Effector memory CD8-positive, alpha-beta T cell (primary cell): ENCODE measurements around the gene MT1B.

Source experiments
- ATAC-seq: fragments of 150-1000 bp; cut with Tn5 transposase; replicated peaks from 2 replicates; pipeline ENCODE4 v1.10.0; 2021; ENCODE audit warnings: mild to moderate bottlenecking, moderate library complexity
- DNase-seq, 3 experiments: peaks; one replicate each; pipeline ENCODE4 v3.0.0; 2021
- H3K27ac Mint-ChIP-seq, 2 donors: one replicate each; pipeline ENCODE4 v1.8.0; 2022; ENCODE audit warnings: mild to moderate bottlenecking in 2 of 2, mixed read lengths in 2 of 2, moderate library complexity in 2 of 2
- H3K27me3 Mint-ChIP-seq, 2 donors: one replicate each; pipeline ENCODE4 v1.8.0; 2022; ENCODE audit warnings: mixed read lengths in 2 of 2
- H3K36me3 Mint-ChIP-seq: one replicate; pipeline ENCODE4 v1.8.0; 2022; ENCODE audit warnings: mild to moderate bottlenecking, moderate library complexity, mixed read lengths; ENCODE audit not compliant: insufficient read depth
- H3K4me1 Mint-ChIP-seq, 2 donors: one replicate each; pipeline ENCODE4 v1.8.0; 2022; ENCODE audit warnings: low read depth in 2 of 2, mixed read lengths in 2 of 2
- H3K4me3 Mint-ChIP-seq, 2 donors: one replicate each; pipeline ENCODE4 v1.8.0; 2022; ENCODE audit warnings: mild to moderate bottlenecking in 2 of 2, mixed read lengths in 2 of 2, moderate library complexity in 2 of 2
- H3K9me3 Mint-ChIP-seq, 2 donors: one replicate each; pipeline ENCODE4 v1.8.0; 2022; ENCODE audit warnings: mixed read lengths in 2 of 2

MT1B gene

DNA sequence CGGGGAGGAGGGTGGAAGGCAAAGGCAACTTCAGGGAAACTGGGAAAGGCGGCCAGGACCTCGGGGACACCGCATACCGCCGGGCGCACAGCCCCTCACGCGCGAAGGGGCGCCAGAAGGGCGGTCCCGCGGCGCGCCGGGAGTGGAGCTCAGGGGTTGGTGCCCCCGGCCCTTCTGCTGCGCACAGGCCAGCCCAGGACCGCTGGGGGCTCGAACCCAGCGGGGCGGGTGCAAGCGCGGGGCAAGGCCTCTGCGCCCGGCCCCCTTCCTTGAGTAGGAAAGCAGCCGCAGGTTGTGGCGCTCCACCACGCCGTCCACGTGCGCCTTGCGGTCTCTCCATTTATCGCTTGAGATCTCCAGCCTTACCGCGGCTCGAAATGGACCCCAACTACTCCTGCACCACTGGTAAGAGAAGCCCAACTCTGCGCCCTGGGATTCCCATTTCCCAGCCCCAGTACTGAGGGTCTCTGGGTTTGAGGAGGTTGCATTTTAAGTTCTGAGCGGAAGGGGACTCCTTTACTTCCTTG lies 16.2 kb upstream of the MT1B start:
- Mint-ChIP-seq H3K27ac (no peak overlapping the region), H3K4me3 (peak overlapping the region; percentile 70 to 74), H3K4me1 (peaks cover 16 to 21% of the 10 kb centered on the region in 2 donors), H3K9me3 (no peaks in the 10 kb centered on the region), H3K27me3 (peaks cover 86 to 100% of the 10 kb centered on the region in 2 donors), H3K36me3 (no peaks in the 10 kb centered on the region)
- peak; percentile 33 for ATAC-seq
- no peak for DNase-seq

DNA sequence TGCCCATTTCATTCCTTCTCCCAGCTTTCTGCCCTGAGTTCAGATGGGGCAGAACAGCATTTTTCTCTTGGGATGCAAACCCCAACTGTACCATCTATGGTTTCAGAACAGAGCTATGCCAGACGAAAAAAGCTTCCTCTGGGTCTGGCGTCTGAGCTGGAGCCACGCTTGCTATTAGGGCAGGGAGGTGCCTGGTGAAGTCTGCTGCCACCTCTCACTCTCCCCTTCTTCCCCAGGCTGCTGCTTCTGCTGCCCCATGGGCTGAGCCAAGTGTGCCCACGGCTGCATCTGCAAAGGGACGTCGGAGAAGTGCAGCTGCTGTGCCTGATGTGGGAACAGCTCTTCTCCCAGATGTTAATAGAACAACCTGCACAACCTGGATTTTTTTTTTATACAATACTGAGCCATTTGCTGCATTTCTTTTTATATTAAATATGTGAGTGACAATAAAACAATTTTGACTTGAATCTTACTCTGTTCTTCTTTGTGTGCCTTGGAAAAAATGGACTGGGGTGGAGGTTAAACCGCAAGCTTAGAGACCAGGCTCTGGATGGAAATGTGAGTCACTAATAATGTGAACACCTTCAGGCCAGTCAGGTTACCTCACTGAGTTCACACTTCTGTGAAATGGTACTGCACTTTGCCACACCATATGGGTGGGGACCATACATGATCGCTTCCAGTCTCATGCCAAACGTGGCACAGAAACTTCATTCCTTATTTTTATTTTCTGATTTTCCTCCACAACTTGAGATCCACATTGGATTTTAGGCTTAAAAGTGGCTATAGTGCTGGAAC lies 14.9 kb upstream of the MT1B start:
- no peak for DNase-seq
- Mint-ChIP-seq H3K4me1 (peaks cover 14 to 18% of the 10 kb centered on the region in 2 donors), H3K27me3 (peaks cover 86 to 94% of the 10 kb centered on the region in 2 donors), H3K4me3 (no peak overlapping the region), H3K36me3 (no peaks in the 10 kb centered on the region), H3K9me3 (no peaks in the 10 kb centered on the region), H3K27ac (no peak overlapping the region)
- no peak for ATAC-seq

DNA sequence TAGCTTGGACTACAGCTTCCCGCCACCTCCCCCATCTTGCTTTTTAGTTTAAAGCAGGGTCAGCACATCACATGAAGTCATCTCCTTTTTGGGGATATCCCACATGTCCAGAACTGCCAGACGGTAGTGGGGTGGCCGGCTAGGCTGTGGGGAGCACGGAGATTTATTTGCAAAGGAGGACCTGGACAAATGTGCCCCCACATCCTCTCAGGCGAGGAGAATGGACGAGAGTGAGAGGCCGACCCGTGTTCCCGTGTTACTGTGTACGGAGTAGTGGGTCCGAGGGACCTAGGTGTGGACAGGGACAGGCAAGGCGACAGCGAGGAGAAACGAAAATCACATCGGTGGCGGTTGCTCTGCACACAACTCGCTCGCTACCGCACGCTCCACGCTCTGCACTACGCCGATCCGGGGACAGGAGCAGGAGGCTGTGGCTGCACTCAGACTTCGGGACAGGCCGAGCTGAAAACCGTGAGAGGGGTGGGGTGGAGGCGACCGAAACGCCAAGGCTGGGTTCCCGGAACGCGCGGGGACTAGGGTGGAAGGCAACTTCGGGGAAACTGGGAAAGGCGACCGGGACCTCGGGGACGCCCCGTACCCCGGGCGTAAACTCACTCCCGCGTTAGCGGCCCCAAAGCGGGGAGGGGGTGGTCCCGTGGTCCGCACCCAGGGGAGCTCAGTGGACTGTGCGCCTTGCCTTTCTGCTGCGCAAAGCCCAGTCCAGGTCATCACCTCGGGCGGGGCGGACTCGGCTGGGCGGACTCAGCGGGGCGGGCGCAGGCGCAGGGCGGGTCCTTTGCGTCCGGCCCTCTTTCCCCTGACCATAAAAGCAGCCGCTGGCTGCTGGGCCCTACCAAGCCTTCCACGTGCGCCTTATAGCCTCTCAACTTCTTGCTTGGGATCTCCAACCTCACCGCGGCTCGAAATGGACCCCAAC lies 13.6 kb upstream of the MT1B start, which contains the start of gene MT1A:
TSS of gene MT1A (plus strand) at position 853 of the 937 bp plus-strand sequence. CDS start at position 926, 73 bp downstream.
- peaks cover 77 to 81% of the 10 kb centered on the region in 2 donors for H3K27me3 Mint-ChIP-seq
- ATAC-seq, result peak; percentile 36
- no peaks in the 10 kb centered on the region for H3K9me3 Mint-ChIP-seq
- DNase-seq, result no peak
- H3K4me1 Mint-ChIP-seq, result peaks cover 20 to 24% of the 10 kb centered on the region in 2 donors
- peak within 1 kb of the TSS; percentile 40 to 60 for H3K4me3 Mint-ChIP-seq
- H3K27ac Mint-ChIP-seq, result no peak within 1 kb of the TSS
- H3K36me3 Mint-ChIP-seq, result no peaks in the 10 kb centered on the region

DNA sequence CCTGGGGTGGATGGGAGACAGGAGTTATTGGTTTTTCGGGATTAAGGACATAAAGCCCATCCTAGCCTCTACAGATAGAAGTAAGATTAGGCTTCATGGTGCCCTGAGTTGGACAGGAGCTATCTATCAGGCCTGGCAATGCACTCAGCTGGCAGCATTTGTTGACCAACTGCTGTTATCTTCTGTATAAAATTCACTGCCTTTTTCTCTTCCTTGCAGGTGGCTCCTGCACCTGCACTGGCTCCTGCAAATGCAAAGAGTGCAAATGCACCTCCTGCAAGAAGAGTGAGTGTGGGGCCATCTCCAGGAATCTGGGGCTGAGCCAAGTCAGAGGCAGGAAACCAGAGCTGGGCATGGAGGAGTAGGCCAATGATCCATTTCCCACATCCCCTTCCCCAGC lies 12.6 kb upstream of the MT1B start:
- no peak for ATAC-seq
- Mint-ChIP-seq H3K27me3 (peaks cover 68 to 72% of the 10 kb centered on the region in 2 donors), H3K4me1 (peaks cover 27 to 31% of the 10 kb centered on the region in 2 donors), H3K27ac (no peak overlapping the region), H3K4me3 (no peak overlapping the region), H3K36me3 (no peaks in the 10 kb centered on the region), H3K9me3 (no peaks in the 10 kb centered on the region)
- no peak for DNase-seq

DNA sequence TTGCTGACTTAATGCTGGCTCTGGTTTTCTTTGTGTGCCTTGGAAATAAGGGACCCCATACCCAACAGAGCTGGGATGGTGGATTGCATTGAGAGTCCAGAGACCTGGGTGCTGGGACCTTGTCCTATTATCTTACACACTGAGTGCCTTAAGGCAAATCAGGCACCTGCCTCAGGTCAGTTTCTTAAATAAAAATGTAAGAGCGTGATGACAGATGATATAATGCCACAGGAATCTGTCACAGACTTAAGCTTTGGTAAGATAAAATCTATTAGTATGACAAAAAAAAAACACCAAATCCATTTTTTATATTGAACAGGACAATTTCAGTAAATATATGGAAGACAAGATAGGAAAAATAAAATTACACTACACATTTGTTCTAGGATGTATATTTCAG lies 11.6 kb upstream of the MT1B start:
- Mint-ChIP-seq H3K4me1 (peaks cover 24 to 29% of the 10 kb centered on the region in 2 donors), H3K9me3 (no peaks in the 10 kb centered on the region), H3K27ac (no peak overlapping the region), H3K36me3 (no peaks in the 10 kb centered on the region), H3K4me3 (no peak overlapping the region), H3K27me3 (peaks cover 57 to 61% of the 10 kb centered on the region in 2 donors)
- DNase-seq (no peak), ATAC-seq (no peak)

DNA sequence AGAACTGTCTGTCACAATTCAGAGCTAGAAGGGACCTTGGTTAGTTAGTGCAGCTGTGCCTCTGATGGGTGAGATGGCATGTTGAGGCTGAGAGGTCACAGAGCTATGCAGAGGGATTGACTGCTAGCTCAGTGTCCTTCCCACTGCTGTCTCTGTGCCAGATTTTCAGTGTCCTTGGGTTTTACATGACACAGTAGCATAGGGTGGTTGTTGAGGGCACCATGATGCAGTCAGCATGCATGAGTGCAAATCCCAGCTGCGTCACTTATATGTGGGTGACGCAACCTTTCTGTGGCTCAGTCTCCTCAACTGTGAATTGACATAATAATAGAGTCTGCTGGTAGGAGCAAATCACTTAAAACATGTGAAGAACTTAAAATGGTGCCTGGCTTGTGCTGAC lies 10.5 kb upstream of the MT1B start:
- H3K27ac Mint-ChIP-seq, result no peak overlapping the region
- H3K36me3 Mint-ChIP-seq, result no peaks in the 10 kb centered on the region
- DNase-seq (no peak), ATAC-seq (no peak)
- peaks cover 23 to 26% of the 10 kb centered on the region in 2 donors for H3K4me1 Mint-ChIP-seq
- H3K4me3 Mint-ChIP-seq, result no peak overlapping the region
- peaks cover 50 to 51% of the 10 kb centered on the region in 2 donors for H3K27me3 Mint-ChIP-seq
- H3K9me3 Mint-ChIP-seq, result no peaks in the 10 kb centered on the region

DNA sequence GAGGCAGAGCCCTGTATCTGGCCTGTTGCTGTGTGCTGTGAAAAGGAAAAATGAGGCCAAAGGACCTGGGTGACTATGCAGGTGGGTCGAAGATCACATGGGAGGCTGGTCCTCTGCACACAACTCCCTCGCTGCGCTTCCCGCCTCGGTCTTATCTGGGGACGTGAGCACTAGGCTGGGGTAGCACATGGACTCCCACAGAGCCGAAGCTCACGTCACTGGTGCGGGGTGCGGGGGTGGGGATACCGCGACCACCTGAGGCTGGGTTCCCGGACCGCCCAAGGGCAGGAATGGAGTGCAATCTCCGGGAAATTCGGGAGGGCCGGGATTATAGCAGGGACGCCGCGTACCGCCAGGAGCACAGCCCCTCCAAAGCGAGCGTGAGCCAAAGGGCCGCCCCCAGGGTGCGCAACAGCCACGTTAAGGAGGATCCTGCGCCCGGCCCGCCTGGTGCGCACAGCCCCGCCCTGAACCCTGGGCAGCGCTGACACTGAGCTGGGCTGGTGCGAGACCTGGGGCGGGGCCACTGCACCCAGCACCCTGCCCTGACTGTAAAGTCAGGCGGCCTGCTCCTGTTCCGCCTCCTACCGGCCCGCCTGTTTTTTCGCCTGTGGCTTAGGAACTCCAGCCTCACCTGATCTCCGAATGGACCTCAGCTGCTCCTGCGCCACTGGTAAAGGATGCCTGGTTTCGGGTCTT lies 8.5 kb upstream of the MT1B start:
- DNase-seq (peak; percentile 73 to 76 (median 74)), ATAC-seq (peak; percentile 100)
- Mint-ChIP-seq H3K4me3 (peak overlapping the region; percentile 75), H3K27ac (peak overlapping the region in 1 of 2 donors; percentile 81), H3K9me3 (no peaks in the 10 kb centered on the region), H3K27me3 (peaks cover 29 to 41% of the 10 kb centered on the region in 2 donors), H3K36me3 (no peaks in the 10 kb centered on the region), H3K4me1 (peaks cover 17% of the 10 kb centered on the region in 2 donors)

DNA sequence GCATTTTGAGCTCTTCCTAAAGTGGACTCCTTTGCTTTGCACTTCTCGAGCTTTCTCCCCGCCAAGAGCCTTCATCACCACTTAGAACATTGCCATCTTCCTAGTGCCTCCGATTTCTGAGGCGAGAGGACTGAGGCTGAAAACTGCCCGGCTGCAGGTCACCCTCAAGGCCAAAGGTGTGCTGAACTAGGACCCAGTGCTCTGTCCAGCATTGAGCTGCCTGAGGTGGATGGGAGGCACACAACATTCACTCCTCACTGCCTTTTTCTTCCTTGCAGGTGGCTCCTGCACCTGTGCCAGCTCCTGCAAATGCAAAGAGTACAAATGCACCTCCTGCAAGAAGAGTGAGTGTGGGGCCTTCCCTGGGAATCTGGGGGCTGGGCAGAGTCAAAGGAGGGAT lies 7.9 kb upstream of the MT1B start:
- Mint-ChIP-seq H3K27ac (peak overlapping the region in 1 of 2 donors; percentile 81), H3K4me1 (peaks cover 17% of the 10 kb centered on the region in 2 donors), H3K27me3 (peaks cover 23 to 41% of the 10 kb centered on the region in 2 donors), H3K36me3 (no peaks in the 10 kb centered on the region), H3K4me3 (peak overlapping the region; percentile 75), H3K9me3 (no peaks in the 10 kb centered on the region)
- no peak for ATAC-seq
- no peak for DNase-seq

DNA sequence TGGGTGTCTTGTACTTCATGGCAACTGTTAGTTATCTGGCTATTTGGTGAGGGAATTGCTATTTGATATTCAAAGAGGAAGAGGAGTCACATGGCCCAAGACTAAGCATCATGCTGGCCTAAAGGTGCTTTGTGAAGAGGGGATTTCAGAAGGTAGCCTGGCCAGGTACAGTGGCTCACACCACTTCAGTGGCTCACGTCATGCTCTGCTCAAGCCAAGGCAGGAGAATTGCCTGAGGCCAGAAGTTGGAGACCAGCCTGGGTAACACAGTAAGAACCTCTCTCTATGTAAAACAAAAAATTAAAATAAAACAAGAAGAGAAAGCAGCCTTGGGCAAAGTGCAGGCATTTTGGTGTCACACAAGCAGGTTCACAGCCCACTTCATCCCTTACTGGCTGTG lies 6.4 kb upstream of the MT1B start:
- H3K4me3 Mint-ChIP-seq, result no peak overlapping the region
- ATAC-seq (no peak), DNase-seq (no peak)
- H3K36me3 Mint-ChIP-seq, result no peaks in the 10 kb centered on the region
- H3K9me3 Mint-ChIP-seq, result no peaks in the 10 kb centered on the region
- H3K4me1 Mint-ChIP-seq, result peaks cover 17% of the 10 kb centered on the region in 2 donors
- H3K27ac Mint-ChIP-seq, result peak overlapping the region in 1 of 2 donors; percentile 25
- H3K27me3 Mint-ChIP-seq, result peaks cover 9 to 36% of the 10 kb centered on the region in 2 donors

DNA sequence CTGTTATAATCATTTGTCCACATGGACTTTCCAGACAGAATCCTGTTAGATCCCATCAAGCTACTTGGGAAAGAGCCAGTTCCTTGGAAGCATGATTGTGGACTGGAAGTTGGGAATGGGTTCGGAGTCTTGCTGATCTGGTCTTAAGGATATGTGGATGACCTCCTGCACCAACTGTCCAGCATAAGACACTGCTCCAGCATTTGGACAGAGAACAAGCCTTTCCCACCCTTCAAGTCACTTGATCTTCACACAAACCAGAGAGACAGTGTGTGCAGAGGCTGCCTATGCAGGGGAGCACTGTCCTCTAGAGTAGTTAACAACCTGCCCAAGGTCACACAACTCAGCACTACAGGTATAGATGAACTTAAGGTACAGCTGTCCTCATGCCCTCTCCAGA lies 5.8 kb upstream of the MT1B start:
- no peaks in the 10 kb centered on the region for H3K9me3 Mint-ChIP-seq
- H3K27ac Mint-ChIP-seq, result no peak overlapping the region
- no peak for ATAC-seq
- peaks cover 17% of the 10 kb centered on the region in 2 donors for H3K4me1 Mint-ChIP-seq
- no peak for DNase-seq
- no peak overlapping the region for H3K4me3 Mint-ChIP-seq
- peaks cover 3 to 36% of the 10 kb centered on the region in 2 donors for H3K27me3 Mint-ChIP-seq
- H3K36me3 Mint-ChIP-seq, result no peaks in the 10 kb centered on the region

DNA sequence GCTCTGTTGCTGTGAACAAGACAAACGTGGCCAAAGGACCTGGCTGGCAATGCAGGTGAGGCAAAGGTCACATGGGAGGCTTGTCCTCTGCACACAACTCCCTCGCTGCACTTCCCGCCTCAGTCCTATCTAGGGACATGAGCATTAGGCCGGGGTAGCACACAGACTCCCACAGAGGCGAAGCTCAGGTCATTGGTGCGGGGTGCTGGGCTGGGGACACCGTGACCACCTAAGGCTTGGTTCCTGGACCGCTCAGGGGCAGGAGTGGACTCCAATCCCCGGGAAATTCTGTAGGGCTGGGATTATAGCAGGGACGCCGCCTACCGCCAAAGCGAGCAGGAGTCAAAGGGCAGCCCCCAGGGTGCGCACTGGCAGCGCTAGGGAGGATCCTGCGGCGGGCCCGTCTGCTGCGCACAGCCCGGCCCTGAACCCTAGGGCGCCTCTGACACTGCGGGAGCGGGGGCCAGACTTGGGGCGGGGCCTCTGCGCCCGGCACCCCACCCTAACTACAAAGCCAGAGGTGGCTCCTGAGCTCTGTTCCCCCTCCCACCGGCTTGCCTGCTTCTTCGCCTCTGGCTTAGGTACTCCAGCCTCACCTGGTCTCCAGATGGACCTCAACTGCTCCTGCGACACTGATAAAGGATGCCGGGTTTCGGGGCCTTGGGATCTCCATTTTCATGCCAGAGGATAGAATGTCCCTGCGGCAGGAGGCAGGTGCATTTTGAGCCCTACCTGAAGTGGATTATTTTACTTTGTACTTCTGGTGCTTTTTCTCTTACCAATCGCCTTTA lies 3.9 kb upstream of the MT1B start:
- Mint-ChIP-seq H3K27me3 (peaks cover 0 to 52% of the 10 kb centered on the region in 2 donors), H3K4me1 (peaks cover 13% of the 10 kb centered on the region in 2 donors), H3K9me3 (no peaks in the 10 kb centered on the region), H3K36me3 (no peaks in the 10 kb centered on the region), H3K4me3 (no peak overlapping the region), H3K27ac (no peak overlapping the region)
- DNase-seq (no peak), ATAC-seq (no peak)

DNA sequence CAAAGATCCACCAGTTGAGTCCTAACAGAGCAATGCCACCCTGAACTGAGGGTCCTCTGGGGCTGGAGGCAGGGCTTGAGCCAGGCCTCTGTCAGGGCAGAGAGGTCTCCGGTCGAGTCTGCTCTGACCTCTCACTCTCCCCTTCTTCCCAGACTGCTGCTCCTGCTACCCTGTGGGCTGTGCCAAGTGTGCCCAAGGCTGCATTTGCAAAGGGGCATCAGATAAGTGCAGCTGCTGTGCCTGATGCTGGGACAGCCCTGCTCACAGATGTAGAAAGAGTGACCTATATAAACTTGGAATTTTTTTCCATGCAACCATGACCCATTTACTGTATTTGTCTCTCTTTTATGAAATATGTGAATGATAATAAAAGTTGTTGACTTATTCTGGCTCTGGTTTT lies 2.4 kb upstream of the MT1B start:
- Mint-ChIP-seq H3K4me1 (peaks cover under 1% of the 10 kb centered on the region in 2 donors), H3K27me3 (peaks cover 0 to 58% of the 10 kb centered on the region in 2 donors), H3K9me3 (no peaks in the 10 kb centered on the region), H3K36me3 (no peaks in the 10 kb centered on the region), H3K27ac (no peak overlapping the region), H3K4me3 (no peak overlapping the region)
- DNase-seq (no peak), ATAC-seq (no peak)
